Breast epithelium (tissue), 3 donors: ENCODE results near the gene BCL7A.

Experiments
- POLR2A ChIP-seq: fragments of 450-650 bp; IDR thresholded peaks from one replicate; pipeline ENCODE4 v1.6.1; 2016; ENCODE audit warnings: antibody characterized with exemption, mild to moderate bottlenecking, moderate library complexity
- POLR2AphosphoS5 ChIP-seq, 3 donors: sonication (generic); formaldehyde crosslinking; IDR thresholded peaks; one replicate each; pipeline ENCODE4 v1.6.1; 2017; ENCODE audit warnings: antibody characterized with exemption in 3 of 3
- TF ChIP-seq, protein P1 (sequence below), 3 donors: fragments of 450-650 bp; IDR thresholded peaks; one replicate each; pipeline ENCODE4 v1.5.1; 2016 to 2017; ENCODE audit warnings: antibody characterized with exemption in 3 of 3, mild to moderate bottlenecking in 3 of 3, moderate library complexity in 3 of 3

DNA sequence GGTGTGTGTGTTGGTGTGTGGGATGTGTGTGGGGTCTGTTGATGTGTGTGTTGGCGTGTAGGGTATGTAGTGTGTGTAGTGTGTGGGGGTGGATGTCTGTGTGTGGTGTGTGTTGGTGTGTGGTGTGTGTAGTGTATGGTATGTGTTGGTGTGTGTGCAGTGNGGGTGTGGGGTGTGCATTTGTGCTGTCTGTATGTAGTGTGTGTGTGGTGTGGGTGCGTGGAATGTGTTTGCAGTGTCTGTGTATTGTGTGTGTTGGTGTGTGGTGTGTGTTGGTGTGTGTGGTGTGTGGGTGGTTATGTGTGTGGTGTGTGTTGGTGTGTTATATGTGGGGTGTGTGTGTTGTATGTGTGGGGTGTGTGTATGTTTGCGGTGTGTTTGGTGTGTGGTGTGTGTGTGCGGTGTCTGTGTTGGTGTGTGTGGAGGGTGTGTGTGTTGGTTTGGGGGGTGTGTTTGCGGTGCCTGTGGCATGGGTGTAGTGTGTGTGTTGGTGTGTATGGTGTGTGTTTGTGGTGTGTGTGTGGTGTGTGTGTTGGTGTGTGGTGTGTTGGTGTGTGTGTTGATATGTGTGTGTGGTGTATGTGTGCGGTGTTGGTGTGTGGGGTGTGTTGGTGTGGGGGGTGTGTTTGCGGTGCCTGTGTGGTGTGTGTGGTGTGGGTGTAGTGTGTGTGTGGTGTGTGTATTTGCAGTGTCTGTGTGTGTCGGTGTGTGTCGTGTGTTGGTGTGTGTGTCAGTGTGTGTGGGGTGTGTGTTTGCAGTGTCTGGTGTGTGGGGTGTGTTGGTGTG is 71.6 kb downstream of the BCL7A start:
- TF ChIP-seq, protein P1, sequence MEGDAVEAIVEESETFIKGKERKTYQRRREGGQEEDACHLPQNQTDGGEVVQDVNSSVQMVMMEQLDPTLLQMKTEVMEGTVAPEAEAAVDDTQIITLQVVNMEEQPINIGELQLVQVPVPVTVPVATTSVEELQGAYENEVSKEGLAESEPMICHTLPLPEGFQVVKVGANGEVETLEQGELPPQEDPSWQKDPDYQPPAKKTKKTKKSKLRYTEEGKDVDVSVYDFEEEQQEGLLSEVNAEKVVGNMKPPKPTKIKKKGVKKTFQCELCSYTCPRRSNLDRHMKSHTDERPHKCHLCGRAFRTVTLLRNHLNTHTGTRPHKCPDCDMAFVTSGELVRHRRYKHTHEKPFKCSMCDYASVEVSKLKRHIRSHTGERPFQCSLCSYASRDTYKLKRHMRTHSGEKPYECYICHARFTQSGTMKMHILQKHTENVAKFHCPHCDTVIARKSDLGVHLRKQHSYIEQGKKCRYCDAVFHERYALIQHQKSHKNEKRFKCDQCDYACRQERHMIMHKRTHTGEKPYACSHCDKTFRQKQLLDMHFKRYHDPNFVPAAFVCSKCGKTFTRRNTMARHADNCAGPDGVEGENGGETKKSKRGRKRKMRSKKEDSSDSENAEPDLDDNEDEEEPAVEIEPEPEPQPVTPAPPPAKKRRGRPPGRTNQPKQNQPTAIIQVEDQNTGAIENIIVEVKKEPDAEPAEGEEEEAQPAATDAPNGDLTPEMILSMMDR (IDR thresholded peaks at IDR 0.05) = no peak
- TF ChIP-seq POLR2A (no peak), POLR2AphosphoS5 (IDR thresholded peaks at IDR 0.05) (no peak)
